ENCODE results near the gene MMP1.

MMP1 gene

DNA sequence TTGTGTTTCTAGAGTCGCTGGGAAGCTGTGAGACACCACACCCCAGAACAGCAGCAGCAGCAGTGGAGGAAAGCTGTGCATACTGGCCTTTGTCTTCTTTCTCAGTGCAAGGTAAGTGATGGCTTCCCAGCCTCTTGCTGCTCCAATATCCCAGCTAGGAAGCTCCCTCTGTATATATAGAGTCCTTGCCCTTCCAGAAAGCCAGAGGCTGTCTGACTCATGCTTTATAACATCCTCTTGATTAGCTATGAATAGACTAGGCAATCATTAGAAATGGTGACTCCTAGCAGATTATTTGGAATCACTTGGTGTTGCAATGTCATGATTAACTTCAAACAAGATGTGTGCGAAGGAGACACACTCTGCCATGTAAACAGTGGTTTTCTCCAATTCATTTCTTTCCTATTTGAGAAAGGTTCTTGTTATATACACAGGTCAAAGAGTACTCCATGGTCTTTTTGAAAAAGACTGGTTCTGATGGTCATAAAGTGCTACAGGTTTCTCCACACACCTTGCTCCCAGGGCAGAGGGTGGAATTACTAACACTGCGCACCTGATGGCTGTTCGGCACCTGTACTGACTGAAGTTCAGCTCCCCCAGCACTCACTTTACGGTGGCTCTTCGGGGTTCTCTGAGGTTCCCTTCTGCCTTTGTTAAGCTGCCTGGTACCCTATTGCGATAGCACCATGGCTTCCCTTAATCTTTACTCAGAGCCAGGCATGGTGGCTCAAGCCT lies at the start of gene MMP1:
MMP1 (minus strand) TSS at position 149 of the 735 bp plus-strand sequence; CDS start at position 81, 68 bp downstream.
- H3K4me3 ChIP-seq (ENCODE audit: low read depth, low read length): no peak within 1 kb of the TSS
- TF ChIP-seq, protein P1, sequence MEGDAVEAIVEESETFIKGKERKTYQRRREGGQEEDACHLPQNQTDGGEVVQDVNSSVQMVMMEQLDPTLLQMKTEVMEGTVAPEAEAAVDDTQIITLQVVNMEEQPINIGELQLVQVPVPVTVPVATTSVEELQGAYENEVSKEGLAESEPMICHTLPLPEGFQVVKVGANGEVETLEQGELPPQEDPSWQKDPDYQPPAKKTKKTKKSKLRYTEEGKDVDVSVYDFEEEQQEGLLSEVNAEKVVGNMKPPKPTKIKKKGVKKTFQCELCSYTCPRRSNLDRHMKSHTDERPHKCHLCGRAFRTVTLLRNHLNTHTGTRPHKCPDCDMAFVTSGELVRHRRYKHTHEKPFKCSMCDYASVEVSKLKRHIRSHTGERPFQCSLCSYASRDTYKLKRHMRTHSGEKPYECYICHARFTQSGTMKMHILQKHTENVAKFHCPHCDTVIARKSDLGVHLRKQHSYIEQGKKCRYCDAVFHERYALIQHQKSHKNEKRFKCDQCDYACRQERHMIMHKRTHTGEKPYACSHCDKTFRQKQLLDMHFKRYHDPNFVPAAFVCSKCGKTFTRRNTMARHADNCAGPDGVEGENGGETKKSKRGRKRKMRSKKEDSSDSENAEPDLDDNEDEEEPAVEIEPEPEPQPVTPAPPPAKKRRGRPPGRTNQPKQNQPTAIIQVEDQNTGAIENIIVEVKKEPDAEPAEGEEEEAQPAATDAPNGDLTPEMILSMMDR (IDR thresholded peaks at IDR 0.05; ENCODE audit: low read depth, low read length): no peak
- DNase-seq (ENCODE audit: low read depth, low spot score): peak; percentile 45
- in situ Hi-C loops (cut with HindIII; ENCODE audit: low sequenced_read_pairs): no loop called here

DNA sequence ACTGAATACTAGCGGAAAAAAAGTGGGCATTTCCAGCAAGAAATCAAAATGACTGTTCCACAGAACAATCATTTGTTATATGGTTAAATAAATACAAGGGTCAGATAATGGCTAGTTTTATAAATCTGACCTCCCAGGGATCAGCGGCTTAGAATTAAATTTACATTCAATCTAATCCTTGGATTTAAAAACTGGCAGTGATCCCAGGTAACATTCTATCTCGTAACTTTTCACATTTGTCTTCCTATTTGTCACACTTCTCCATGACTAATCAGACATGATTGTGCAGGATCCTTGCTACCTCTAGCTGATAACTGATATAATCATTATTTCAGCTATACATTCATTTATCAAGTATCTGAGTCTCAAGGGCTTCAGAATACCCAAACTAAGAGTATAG lies 48.3 kb upstream of the MMP1 start:
- in situ Hi-C loops (cut with HindIII; ENCODE audit: low sequenced_read_pairs): no loop called here
- DNase-seq (ENCODE audit: low read depth, low spot score): no peak
- TF ChIP-seq, protein P1 (IDR thresholded peaks at IDR 0.05; ENCODE audit: low read depth, low read length): no peak
- H3K4me3 ChIP-seq (ENCODE audit: low read depth, low read length): no peak overlapping the region

- H3K4me3 ChIP-seq (ENCODE audit: low read depth, low read length): no peak within 1 kb of the TSS
- TF ChIP-seq, protein P1 (IDR thresholded peaks at IDR 0.05; ENCODE audit: low read depth, low read length): no peak
- no peak for DNase-seq (ENCODE audit: low read depth, low spot score)
- in situ Hi-C loops (cut with HindIII; ENCODE audit: low sequenced_read_pairs): no loop called here
Measured at GRCh38 chr11:102843489-102843888, 45.5 kb upstream of the MMP1 start, which contains the start of gene MMP3. TSS of gene MMP3 (minus strand) at chr11:102843609. CDS start at chr11:102843546, 63 bp downstream.

- TF ChIP-seq, protein P1 (IDR thresholded peaks at IDR 0.05; ENCODE audit: low read depth, low read length): no peak
- in situ Hi-C loops (cut with HindIII; ENCODE audit: low sequenced_read_pairs): no loop called here
- no peak overlapping the region for H3K4me3 ChIP-seq (ENCODE audit: low read depth, low read length)
- DNase-seq (ENCODE audit: low read depth, low spot score): no peak
Measured at GRCh38 chr11:102842930-102843329, 45.0 kb upstream of the MMP1 start.

GRCh38 chr11:102840018-102840417 lies 42.1 kb upstream of the MMP1 start:
- DNase-seq (ENCODE audit: low read depth, low spot score): no peak
- no peak overlapping the region for H3K4me3 ChIP-seq (ENCODE audit: low read depth, low read length)
- in situ Hi-C loops (cut with HindIII; ENCODE audit: low sequenced_read_pairs): no loop called here
- TF ChIP-seq, protein P1 (IDR thresholded peaks at IDR 0.05; ENCODE audit: low read depth, low read length): no peak

GRCh38 chr11:102837646-102838045 lies 39.7 kb upstream of the MMP1 start:
- TF ChIP-seq, protein P1 (IDR thresholded peaks at IDR 0.05; ENCODE audit: low read depth, low read length): no peak
- in situ Hi-C loops (cut with HindIII; ENCODE audit: low sequenced_read_pairs): no loop called here

More at GRCh38 chr11:102837646-102838045, 39.7 kb upstream of the MMP1 start:
- H3K4me3 ChIP-seq (ENCODE audit: low read depth, low read length): no peak overlapping the region
- DNase-seq (ENCODE audit: low read depth, low spot score): no peak

Measured in astrocyte of the spinal cord (primary cell).